ENCODE measurements around the gene FOXRED2.

Gene FOXRED2

GRCh38 chr22:36514766-36515165 lies 7.9 kb upstream of the FOXRED2 start:
- DNase-seq (ENCODE audit: low spot score) = no peak
- no peak for TF ChIP-seq CTCF (IDR thresholded peaks at IDR 0.05)
- no peak overlapping the region for H3K27ac ChIP-seq
- H3K4me3 ChIP-seq = no peak overlapping the region

DNA sequence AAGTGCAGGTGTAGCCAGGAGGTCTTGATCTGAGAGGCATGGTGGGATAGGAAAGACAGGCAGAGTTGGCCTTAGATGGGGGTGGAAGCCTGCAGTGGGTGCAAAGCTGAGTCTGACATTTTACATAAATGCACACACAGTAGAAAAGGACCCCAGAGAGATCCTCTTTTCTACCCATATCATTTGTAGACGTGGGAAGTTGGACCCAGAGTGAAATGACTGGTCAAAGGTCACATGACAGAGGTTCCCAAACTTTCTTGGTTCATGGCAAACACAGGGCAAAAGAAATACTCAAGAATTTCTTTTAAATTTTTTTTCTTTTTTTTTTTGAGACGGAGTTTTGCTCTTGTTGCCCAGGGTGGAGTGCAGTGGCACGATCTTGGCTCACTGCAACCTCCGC lies 6.2 kb upstream of the FOXRED2 start:
- no peak overlapping the region for H3K27ac ChIP-seq

GRCh38 chr22:36512333-36512732 lies 5.5 kb upstream of the FOXRED2 start:
- H3K27ac ChIP-seq = no peak overlapping the region
- TF ChIP-seq CTCF (IDR thresholded peaks at IDR 0.05) = no peak
- no peak for DNase-seq (ENCODE audit: low spot score)
- no peak overlapping the region for H3K4me3 ChIP-seq

More for the DNA sequence above, 6.2 kb upstream of the FOXRED2 start:
- no peak for TF ChIP-seq CTCF (IDR thresholded peaks at IDR 0.05)
- no peak overlapping the region for H3K4me3 ChIP-seq
- no peak for DNase-seq (ENCODE audit: low spot score)

DNA sequence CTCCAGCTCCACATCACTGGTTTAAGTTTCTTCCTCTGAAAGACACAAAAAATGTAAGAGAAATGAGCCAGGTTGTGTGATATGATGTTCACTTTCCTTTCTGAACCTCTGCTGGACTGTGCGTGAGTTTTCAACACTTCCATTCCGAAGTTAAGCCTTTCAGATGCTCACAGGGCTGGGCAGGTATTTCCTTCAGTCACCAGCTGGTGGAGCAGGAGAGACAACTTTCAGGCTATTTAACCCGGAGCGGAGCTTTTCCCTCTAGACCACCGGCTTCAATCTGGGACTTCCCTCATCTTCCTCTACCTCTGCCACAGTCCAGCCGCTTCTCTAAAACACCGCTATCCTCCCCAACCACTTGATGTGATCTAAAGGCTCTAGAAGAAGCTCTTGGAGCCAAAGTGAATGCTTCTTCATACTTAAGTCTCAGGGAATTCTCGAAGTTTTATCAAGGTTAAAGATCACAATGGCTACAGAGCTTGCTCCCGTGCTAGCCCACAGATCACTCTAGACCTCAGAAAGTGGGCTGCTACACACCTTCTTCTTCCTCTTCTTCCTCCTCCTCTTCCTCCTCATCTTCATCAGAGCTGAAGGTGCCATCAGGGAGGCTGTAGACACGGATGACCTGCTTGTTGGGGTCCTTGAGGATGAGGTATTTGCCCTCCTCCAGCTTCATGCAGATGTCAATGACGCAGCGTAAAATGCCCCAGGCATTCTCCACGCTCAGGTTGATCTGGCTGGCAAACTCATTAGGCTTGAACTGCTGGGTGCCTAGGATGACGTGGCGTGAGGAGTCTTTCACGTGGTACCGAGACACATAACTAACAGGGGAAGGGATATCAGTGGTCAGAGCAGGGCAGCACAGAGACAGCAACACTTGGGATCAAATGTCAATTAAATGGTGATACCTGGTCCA lies 4.4 kb upstream of the FOXRED2 start:
- Histone ChIP-seq H3K27ac (no peak overlapping the region), H3K4me3 (no peak overlapping the region)
- DNase-seq (ENCODE audit: low spot score) = no peak
- TF ChIP-seq CTCF (IDR thresholded peaks at IDR 0.05) = no peak

- no peak overlapping the region for H3K4me3 ChIP-seq
- H3K27ac ChIP-seq = no peak overlapping the region
- no peak for DNase-seq (ENCODE audit: low spot score)
- no peak for TF ChIP-seq CTCF (IDR thresholded peaks at IDR 0.05)
Measured at GRCh38 chr22:36510384-36510783, 3.5 kb upstream of the FOXRED2 start.

- no peak for DNase-seq (ENCODE audit: low spot score)
- no peak for TF ChIP-seq CTCF (IDR thresholded peaks at IDR 0.05)
- Histone ChIP-seq H3K27ac (peak overlapping the region; percentile 79 to 89), H3K4me3 (peak overlapping the region; percentile 82)
Measured at GRCh38 chr22:36507518-36508010, 724 bp upstream of the FOXRED2 start.

Measured in coronary artery (tissue), 2 donors.